Islet precursor cell (in vitro differentiated cells): ENCODE measurements around the gene NCF2.
"Not testable (repeated sequence)": the region's sequence is repeated elsewhere in the genome, so short reads cannot be mapped to it uniquely, and the experiment has no call there.

Source experiments
- DNase-seq: peaks from one replicate; pipeline ENCODE4 v3.0.0-alpha.2; 2018

The NCF2 gene

DNA sequence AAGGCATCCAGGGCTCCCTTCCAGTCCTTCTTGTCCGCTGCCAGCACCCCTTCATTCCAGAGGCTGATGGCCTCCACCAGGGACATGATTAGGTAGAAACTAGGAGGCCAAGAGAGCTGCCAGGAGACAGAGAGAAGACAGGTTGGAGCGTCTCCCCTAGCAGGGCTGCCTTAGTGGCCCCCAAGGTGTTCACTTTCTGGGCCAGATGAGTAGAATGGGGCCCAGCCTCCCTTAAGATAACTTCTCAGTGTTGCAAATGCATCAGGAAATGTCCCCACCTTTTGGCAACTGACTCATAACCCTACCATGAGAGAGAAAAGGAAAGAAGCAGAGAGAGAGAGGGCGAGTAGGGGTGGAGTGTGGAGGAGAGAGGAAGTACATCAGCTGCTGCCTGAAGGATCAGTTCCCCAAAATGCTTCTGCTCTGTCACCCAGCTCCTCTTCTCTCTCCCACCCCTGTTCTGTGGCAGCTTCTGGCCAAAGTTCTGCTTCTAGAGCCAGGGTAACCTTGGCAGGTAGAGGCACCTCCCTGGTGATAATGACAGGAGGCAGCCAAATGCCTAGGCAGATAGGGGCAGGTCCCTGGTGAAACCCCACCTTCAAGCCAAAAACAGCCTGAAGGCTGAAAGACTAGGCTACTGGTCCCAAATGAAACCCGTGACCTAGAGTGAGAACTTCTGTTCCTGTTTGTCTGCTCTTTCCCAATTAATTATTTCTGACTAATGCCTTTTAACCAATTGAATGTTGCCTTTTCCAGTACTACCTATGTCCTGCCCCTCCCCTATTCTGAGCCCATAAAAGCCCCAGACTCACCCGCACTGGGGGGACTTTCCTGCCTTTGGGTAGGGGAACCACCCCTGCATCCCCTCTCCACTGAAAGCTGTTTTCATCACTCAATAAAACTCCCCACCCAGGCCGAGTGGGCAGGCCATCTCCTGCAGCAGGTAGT is at the start of gene NCF2:
TSS of gene NCF2 (minus strand) at position 216 of the 948 bp plus-strand sequence. CDS start at position 86, 130 bp downstream.
- DNase-seq, result peak; percentile 32

- DNase-seq, result no peak
Observed at GRCh38 chr1:183638649-183639387, 48.6 kb upstream of the NCF2 start.

- DNase-seq, result no peak
Observed at GRCh38 chr1:183636783-183637182, 46.5 kb upstream of the NCF2 start.

DNA sequence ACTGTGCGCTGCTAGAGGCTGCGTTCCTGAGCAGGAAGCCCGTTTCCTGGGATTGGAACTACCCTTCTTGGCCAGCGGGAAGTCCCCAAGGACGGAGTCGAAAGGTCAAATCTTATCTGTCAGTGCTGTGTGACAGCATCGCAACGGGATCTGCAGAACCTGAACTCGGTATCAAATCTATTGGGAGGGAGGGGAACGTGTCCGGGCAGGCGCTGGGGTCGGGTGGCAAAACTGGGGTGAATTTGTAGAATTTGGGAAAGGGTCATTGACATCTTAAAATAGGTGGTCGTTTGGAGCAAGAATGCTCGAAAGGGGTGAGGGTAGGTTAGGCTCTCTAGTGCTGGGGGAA is 46.0 kb upstream of the NCF2 start:
- DNase-seq, result no peak

DNA sequence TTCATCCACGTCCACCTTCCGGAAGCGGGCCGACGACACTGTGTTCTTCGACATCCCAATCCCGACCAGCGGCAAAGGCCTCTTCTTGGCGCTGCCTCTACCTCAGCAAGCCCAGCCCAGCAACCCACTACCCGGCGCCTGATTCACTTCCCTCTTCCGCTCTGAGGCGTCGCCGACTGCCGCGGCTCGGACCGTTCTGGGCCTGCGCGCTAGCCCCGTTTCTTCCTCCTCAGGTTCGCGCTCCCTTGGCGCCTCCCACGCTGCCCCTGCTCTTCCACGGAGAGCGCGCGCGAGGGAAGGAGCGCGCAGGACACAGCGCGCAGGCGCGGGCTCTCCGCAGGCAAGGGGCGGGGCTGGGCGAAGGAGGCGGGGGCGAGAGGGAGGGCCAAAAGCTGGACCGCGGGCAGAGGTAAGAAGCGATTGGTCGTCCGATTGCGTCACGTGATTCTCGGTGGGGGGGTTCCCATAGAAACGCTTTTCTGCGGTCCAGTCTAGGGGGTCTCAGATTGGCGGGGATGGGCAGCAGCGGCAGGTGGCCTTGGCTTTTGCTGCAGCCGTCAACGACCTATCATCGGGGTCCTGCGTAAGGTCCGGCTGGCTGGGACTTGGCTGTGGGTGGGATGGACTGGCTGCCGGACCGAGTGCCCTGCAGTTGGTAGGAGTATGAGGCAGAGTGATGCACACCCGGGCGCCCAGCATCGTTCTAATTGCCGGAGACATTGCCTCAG is 45.5 kb upstream of the NCF2 start, which contains the start of gene ARPC5:
TSS of gene ARPC5 (minus strand) at position 178 of the 728 bp plus-strand sequence. CDS start at position 54, 124 bp downstream.
- DNase-seq, result peak; percentile 98

DNA sequence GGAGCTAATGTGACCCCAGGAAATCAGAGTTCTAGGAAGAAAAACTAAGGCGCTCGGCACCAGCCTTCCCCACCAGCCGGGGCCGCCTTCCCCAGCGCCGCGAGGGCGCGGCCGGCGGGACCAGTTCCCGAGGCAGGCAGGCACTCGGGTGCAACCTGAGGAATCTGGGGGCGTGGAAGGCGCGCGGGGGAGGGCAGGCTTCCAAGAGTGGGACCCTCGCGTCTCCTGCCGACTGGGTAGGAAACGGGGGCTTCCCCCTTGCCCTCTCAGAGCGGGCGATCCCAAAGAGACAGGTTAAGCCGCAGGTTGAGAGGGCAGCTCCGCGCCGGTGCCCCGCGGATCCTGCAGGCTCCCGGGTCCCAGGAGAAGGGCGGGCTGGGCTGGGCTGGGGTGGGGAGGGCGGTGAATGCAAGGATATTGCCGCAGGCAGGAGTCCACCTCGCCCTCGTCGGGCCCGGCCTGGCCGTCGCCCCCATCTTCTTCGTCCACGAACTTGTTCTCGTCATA is 44.9 kb upstream of the NCF2 start:
- DNase-seq, result no peak

GRCh38 chr1:183634429-183635065 is 44.3 kb upstream of the NCF2 start:
- DNase-seq, result no peak

GRCh38 chr1:183633676-183634343 is 43.6 kb upstream of the NCF2 start:
- peak; percentile 53 for DNase-seq

DNA sequence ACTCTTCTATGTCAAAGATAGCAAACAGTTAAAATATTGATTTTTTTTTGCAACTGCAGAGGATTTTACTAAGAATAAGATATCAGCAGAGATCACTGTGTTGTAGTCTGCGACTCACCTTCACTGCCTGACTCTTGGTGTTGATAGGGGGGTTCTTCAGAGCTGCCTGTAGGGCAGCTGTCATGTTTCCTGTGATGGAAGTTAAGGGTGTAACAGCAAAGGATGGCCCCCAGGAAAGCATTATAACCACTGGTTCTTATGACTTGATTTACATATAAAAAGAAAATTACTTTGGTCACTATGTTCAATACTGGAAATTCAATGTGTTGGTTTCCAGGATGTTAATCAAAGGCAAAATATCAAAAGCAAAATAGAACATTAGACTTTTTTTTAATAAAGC is 42.7 kb upstream of the NCF2 start:
- peak; percentile 29 for DNase-seq

GRCh38 chr1:183632114-183632513 is 41.9 kb upstream of the NCF2 start:
- no peak for DNase-seq

- no peak for DNase-seq
Observed at GRCh38 chr1:183630748-183631147, 40.5 kb upstream of the NCF2 start.

GRCh38 chr1:183628537-183628936 is 38.3 kb upstream of the NCF2 start:
- DNase-seq, result no peak

- DNase-seq, result not testable (repeated sequence)
Observed at GRCh38 chr1:183626236-183626635, 36.0 kb upstream of the NCF2 start.

- DNase-seq, result peak; percentile 80
Observed at GRCh38 chr1:183622884-183623785, 32.9 kb upstream of the NCF2 start.

DNA sequence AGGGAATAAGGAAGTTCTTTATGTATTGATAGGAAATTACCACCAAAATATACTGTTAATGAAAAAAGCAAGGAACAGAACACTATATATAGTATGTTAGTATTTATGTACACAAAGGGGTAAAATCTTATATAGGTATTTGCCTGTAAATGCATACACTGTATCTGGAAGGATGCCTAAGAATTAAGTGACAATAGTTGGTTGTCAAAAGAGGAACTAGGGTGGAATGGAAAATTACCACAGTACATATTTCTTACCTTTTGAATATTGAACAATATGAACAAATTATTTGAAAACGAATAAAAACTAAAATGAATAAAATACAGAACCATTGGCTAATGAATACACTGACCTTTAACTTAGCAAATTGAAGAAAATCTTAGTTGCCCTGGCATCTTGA is 31.8 kb upstream of the NCF2 start:
- no peak for DNase-seq

DNA sequence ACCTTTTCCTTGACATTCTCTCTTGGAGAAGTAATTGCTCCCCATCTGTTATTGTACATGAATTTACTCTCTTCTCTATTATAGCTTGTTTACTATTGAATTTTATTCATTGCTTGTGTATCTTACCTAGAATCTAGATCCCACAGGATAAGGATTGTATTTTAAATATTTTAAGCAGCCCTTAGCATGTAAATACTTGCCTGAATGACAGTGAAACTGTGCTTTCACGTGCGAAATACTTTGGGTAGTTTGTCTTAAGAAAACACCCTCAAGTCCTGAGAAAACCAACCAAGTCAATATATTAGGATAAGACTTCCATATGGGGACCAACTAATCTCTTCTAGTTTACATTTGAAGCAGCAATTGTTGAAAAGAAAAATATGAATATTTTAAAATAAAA is 30.1 kb upstream of the NCF2 start:
- DNase-seq, result no peak

DNA sequence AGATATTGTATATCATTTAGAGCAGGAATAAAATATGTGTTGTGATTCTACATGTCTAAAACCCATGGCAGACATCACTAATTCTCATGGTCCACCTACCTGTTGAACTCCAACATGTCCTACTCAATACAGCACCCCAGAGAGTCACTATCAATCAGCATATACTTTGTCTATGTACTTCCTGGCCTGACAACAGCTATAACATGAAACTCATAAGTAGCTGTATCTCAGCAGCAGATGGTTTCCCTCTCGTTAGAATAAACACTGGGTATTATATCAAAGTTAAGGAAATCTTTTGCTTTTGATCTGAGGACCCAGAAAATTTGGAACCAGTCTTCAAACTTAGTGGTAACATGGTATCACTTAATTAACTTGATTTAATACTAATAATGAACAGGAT is 29.5 kb upstream of the NCF2 start:
- no peak for DNase-seq

DNA sequence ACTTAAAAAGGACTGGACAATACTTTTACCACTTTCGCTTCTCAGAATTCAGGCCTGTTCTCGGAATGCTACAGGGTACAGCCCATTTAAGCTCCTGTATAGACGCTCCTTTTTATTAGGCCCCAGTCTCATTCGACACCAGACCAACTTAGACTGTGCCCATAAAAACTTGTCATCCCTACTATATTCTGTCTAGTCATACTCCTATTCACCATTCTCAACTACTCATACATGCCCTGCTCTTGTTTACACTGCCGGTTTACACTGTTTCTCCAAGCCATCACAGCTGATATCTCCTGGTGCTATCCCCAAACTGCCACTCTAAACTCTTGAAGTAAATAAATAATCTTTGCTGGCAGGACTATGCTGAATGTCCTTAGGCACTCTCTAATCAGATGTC is 27.9 kb upstream of the NCF2 start:
- DNase-seq, result not testable (repeated sequence)

DNA sequence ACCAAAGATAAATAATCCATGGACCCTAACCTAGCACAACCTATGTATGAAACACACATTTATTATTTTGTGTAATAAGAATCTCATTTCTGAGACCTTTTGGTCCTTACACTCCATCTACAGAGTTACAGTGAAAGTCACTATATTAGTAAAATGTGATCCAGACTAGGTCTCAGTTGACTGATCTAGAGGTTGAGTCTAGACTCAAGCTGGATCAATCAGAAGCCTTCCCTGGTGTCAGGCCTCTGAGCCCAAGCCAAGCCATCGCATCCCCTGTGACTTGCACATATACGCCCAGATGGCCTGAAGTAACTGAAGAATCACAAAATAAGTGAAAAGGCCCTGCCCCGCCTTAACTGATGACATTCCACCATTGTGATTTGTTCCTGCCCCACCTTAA is 22.7 kb upstream of the NCF2 start:
- DNase-seq, result not testable (repeated sequence)

DNA sequence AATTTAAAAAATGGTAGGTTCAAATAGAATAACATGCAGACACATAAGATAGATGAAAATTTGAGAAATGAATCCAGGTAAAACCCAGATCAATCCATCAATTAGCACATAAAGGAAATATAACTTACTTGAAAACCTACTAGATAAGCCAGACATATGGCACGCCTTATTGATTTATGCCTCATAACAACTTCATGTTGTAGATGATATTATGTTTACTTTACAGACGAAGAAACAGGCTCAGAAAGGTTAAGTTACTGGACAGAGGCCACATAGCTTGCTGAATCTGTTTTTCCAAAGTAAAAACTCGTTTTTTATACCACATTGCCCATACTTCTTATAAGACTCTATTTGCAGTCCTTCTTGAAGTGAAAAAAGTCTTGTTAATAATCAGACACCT is 22.1 kb upstream of the NCF2 start:
- no peak for DNase-seq

GRCh38 chr1:183611021-183611420 is 20.8 kb upstream of the NCF2 start:
- DNase-seq, result no peak
